NOMO-1 treated with dmso at 0.1 percent for 144 hours (cell line): ENCODE data around the gene BACH2.

Experiments
- DNase-seq: peaks from one replicate; lab custom pipeline; 2025; ENCODE audit not compliant: unreplicated experiment; lab: John Stamatoyannopoulos, UW

The BACH2 gene

DNA sequence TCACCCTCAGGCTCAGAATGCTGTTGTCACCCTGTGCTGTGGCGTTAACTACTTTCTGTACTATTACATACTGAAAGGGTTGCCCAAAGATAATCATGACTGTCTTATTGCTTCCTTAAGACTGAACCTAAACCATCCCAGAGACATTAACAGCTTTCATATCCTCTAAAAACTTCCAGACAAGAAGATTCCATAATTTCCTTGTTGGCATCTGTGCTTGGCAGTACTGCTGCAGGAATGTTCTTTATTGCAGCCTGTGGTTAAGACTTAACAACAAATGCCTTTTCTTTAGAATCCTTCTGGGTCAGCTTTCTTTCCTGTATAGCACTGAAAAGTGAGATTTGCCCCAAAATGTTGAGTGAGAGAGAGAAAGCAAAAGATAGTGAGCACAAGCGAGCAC is 292.7 kb downstream of the BACH2 start:
- no peak for DNase-seq

DNA sequence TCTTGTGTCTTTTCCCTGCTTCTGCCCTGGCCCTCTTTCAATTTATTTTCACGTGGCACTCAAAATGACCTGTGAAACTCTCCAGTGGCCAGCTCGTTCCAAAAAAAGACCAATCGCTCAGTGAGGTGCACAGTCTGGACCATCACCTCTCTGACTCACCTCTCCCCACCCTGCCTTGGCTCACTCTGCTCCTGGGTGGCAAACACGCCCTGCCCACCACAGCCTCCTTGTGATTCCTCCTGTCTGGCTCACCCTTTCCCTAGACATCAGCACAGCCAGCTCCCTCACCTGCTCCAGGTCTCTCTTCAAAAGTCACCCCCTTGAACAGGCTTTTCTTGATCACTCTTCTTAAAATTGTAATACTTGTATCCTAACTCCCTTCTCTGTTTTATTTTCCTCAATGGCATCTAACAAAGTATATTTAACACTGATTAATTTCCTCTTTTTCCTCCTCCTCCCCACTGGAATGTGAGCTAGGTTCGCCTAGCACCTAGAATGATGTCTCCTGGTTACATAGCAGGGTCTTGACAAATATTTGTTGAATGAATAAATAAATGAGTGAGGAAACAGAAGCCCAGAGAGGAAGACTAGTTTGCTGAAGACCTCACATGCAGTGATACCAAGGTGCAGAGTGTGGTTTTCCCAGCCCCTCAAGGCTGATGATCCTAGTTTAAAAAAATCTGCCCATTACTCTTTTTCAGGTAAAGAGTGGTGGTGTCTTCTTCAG is 293.4 kb downstream of the BACH2 start:
- no peak for DNase-seq

- no peak for DNase-seq
Measured at GRCh38 chr6:90000864-90001731, 295.5 kb downstream of the BACH2 start.

DNA sequence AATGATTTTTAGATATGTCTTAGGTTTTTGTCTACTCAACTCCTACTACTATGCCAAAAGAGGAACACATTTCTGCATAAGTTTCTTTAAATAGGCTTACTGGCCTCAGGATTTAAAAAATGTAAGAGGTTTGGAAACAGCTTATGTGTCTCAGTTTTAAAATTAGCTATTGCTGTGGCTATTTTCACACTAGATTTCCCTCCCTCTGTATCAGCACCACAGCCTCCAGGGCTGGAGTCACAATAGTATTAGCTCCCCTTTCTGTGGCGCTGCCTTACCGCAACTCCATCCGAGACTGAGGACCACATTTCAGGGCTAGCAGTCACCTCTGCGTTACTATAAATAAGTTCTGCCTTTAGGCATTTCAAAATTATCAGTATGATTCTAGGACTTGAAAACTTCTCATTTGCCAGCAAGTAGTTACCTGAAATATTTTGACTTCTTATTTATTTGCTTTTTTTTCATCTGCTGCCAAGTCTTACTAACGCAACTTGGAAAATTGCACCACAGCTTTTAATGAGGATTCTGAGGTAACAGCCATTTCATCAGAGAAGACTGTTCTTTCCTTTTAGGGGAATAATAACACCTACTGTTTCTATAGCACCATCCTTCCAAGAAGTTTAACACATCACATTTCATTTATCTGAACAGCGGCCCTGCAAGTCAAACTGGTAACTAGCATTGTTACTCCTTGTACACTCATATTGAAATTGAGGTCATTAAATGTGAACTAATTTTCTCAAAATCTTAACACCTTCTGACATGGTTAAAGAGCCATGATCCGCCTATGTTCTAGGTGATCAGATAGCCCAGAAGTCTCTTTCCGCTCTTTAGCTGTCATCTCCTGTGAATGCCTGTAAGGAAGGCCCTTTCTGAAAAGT is 296.5 kb downstream of the BACH2 start:
- peak; percentile 72 for DNase-seq

DNA sequence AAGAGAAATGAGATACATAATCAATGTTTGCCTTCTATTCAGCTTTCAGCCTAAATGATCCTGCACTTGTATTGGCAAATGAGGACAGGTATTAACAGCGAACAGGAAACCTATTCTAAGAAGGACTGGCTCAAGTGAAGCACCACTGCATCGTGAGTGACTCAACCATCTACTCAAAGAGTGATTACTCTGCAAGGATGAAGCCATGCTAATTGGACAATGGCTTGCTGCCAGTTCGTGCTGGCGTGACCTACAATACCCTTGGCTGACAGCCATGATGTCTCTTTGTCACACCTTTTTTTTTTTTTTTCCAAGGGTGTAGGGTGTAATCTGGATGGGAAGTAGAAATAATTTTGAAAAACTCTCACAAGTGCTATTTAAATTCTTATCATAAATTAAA is 297.5 kb downstream of the BACH2 start:
- peak; percentile 41 for DNase-seq

- DNase-seq, result no peak
Measured at GRCh38 chr6:89997456-89998445, 298.9 kb downstream of the BACH2 start.

GRCh38 chr6:89993411-89993810 is 303.2 kb downstream of the BACH2 start:
- DNase-seq, result no peak

- no peak for DNase-seq
Measured at GRCh38 chr6:89992818-89993217, 303.8 kb downstream of the BACH2 start.

- DNase-seq, result no peak
Measured at GRCh38 chr6:89989742-89990141, 306.9 kb downstream of the BACH2 start.

- DNase-seq, result no peak
Measured at GRCh38 chr6:89987830-89988229, 308.8 kb downstream of the BACH2 start.

GRCh38 chr6:89987140-89987539 is 309.5 kb downstream of the BACH2 start:
- no peak for DNase-seq

- no peak for DNase-seq
Measured at GRCh38 chr6:89986650-89987074, 310.0 kb downstream of the BACH2 start.

DNA sequence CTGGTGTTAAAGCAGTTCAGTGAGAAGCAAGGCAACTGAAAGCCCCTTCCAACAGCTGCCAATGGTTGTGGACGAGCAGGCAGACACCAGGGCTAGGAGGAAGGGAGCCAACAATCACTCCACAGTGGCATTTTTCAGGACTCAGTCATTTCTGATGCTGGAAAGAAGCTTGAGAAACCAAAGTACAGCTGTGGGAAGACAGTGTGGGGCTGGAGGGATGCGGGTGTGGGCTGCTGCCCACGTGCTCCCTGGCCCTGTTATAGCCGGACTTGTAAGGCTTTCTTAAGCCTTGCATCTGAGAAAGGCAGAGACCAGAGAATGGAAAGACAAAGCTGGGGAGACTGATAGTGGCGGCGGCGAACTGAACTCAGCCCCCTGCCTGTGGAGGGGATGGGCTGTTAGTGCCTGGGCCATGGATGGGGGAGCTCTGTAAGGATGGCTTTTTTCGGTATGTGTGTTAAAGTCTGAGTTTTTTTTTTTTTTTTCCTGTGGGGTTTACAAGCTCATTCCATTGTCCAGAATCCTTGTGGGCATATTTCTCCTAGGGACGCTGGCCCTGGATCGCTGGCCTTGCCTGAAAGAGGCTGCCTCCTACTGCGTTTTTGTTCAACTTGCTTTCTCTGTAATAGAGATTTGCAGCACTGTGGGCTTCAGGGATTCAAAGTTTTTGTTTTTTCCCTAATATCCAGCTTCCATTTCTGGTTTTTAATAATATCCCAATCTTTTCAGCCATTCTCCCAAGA is 310.7 kb downstream of the BACH2 start:
- no peak for DNase-seq

DNA sequence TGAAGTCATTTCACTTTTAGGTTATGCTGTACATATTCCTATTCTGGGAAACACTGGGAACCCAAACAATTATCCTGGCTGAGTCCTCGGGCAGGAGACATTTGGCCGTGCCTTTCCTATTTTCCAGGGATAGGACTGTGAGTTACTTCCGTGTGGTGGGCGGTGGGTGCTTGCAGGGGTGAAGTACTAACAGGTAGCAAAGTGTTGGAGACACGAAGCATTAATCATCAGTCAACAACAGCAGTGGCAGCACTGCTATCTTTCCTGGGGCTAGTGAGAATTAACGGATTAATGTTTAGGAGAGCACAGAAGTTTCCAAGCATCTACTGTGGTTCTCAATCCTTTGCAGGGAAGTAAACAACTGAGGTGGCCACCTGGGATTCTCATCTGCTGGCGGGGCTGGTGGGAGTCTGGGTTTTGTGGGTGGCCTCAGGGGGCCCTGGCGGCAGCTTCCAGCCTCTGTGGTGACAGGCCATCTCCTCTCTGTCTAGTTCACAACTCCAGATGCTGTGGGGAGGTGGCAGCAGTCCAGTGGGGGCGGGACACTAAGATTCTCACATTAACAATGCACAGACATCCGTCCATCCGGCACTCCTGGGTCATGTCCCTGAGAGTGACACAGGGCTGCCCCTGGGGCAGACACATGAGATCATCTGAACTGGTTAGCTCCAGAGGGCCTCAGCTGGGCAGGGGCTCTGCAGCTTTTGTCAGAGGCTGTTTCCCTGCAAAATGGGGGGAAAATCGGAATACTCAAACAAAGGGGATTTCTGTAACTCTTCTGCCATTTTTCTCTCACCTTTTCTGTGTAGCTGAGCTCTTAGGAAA is 311.5 kb downstream of the BACH2 start:
- no peak for DNase-seq

- DNase-seq, result no peak
Measured at GRCh38 chr6:89980353-89980752, 316.3 kb downstream of the BACH2 start.

DNA sequence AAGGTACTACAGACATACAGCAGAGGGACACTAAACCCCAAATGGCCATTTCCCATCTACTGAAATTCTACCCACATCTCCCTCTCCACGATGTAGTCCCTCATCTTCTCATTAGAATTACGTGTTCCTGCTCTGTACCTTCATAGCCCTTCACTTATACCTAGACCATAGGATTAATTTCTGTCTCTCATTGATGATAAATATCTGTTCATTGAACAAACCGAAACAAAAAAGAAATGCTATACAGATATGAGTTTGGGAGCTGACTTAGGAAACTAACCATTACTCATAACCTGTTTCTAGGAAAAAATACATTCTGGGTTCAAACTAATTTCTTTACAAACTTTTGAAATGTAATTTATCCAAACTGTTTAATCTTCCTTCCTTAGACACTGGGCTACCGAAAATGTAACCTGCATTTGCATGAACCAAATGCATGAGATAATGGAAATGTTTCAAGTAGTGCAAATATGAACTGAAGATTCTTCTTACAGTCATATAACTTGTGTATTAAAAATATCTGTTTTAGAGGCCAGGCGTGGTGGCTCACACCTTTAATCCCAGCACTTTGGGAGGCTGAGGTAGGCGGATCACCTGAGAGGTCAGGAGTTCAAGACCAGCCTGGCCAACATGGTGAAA is 317.0 kb downstream of the BACH2 start:
- DNase-seq, result no peak

DNA sequence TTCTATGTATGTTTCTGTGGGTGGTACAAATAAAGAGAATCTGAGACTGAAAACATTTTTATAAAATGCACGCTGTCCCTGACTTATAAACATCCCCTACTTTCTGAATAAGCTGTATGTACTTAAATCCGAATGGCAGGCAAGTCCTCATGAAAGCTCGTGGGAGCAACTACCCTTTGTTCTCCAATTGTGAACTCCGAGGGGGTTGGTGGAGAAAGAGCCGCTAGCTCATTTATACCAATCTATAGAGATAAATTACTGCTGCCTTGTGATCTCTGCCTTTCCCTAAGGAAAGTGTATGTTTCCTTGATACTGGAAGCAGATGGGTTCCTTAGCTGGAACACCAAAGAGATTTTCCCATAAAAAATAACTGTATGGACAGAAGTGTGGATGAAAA is 317.9 kb downstream of the BACH2 start:
- DNase-seq, result no peak
